Raji (cell line): ENCODE data around the gene CNGB1.

Source experiments
- POLR2A ChIP-seq: IDR thresholded peaks from 2 replicates; pipeline ENCODE4 v1.6.1; 2011; ENCODE audit warnings: low read depth, low read length, control low read depth; ENCODE audit not compliant: insufficient read depth

Gene CNGB1

DNA sequence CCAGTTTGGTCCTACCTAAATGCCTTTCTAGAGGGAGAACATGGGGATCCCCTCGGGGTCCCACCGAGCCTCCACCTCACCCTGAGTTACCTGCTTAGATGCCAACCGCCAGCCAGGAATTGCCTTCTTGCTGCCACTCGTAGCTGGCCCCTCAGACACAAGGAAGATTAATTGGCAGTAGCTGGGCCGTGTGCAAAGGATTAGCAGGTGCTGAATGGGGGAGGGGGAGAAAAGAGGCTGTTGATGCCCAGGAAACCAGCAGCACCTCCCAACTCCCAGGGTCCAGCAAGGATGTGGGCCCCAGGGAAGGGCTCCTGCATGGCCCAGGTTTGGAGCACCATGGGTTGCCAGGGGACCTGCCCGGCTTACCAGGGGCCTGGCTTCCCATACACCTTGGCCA, at the start of gene CNGB1:
CNGB1 (minus strand) TSS at position 159 of the 400 bp plus-strand sequence. CDS start 3,842 bp downstream, outside the sequence.
- TF ChIP-seq POLR2A = no peak

DNA sequence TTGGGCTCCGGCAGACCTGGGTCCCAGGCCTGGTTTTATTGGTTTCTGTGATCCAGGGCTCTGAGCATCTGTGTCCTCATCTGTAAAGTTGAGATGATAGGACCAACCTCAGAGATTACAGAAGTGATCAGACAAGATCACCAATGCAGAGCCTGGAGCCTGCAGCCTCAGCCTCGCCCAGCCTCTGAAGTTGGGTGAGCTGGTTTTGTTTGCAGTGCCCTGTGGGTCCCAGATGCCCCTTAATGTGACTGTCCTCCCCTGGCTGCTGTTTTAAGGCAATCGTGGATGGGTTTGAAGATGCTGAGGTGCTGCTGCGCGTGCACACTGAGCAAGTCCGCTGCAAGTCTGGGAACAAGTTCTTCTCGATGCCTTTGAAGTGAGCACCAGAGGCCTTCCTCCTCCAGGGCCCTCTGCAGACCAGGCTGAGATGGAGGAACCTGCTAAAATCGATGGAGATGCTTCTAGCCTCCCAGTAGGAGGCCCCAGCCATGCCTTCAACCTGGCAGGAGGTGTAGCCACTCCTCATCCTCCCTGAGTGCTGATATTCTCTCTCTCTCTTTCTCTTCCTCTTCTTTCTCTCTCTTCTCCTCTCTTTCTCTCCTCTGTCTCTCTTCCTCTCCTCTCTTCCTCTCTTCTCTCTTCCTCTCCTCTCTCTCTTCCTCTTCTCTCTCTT, 49.1 kb upstream of the CNGB1 start:
- TF ChIP-seq POLR2A = no peak

GRCh38 chr16:58018803-58019202, 47.9 kb upstream of the CNGB1 start:
- no peak for TF ChIP-seq POLR2A

- TF ChIP-seq POLR2A = no peak
Measured at GRCh38 chr16:58016840-58017446, 46.0 kb upstream of the CNGB1 start.

- no peak for TF ChIP-seq POLR2A
Measured at GRCh38 chr16:58013201-58013956, 42.5 kb upstream of the CNGB1 start.

DNA sequence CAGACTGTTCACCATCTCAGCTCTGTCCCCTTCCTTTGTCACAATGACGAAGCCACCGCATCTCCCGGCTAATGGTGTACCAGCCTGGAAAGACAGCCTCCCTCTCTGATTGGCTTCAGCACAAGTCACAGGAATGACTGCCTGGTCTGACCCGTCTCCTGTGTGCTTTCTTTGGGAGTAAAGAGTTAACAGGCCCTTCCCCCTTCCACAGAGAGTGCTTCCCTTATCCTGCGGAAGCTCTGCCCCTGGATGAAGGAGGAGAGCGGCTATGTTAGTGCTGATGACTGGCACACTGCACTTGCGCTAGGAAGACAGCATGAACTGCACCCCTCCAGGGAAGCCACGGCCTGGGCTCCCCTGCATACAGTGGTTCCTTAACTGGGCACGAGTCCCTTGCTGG, 41.6 kb upstream of the CNGB1 start:
- no peak for TF ChIP-seq POLR2A

- no peak for TF ChIP-seq POLR2A
Measured at GRCh38 chr16:58011652-58012051, 40.7 kb upstream of the CNGB1 start.

DNA sequence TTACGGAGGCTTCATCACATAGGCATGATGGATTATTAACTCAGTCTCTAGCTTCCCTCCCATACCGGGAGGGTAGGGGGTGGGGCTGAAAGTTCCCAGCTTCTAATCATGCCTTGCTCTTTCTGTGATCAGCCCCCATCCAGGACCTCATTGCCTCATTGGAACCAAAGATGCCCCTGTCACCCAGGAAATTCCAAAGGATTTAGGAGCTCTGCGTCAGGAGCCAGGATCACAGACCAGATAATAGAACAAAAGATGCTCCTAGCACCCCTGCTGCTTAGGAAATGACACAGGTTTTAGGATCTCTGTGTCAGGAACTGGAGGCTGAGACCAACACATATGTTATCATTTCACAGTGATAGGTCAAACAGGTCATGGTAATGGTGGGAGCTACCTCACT, 40.0 kb upstream of the CNGB1 start:
- TF ChIP-seq POLR2A = no peak

DNA sequence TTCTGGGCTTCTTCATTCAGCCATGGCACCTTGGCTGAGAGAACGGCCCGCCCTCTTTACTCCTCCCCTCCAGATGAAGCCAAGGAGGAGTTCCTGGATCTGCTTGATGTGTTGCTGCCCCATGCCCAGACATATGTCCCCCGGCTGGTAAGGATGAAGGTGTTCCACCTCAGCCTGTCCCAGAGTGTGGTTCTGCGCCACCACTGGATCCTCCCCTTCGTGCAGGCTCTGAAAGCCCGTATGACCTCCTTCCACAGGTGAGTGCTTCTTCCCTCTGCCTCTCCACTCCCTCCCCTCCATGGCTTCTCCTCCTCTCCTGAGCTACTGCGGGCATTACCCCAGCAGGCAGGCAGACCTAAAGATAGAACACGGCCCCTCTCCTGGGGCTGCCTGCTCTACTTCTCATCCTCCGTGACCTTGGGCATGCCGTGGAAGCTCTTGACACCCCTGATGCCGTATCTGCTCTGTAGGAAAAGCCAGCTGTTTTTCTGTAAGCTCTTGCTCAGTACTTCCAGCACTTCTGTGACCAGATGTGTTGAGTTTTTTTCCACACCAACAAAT, 39.0 kb upstream of the CNGB1 start:
- no peak for TF ChIP-seq POLR2A

- TF ChIP-seq POLR2A = no peak
Measured at GRCh38 chr16:58002936-58003335, 32.0 kb upstream of the CNGB1 start.

DNA sequence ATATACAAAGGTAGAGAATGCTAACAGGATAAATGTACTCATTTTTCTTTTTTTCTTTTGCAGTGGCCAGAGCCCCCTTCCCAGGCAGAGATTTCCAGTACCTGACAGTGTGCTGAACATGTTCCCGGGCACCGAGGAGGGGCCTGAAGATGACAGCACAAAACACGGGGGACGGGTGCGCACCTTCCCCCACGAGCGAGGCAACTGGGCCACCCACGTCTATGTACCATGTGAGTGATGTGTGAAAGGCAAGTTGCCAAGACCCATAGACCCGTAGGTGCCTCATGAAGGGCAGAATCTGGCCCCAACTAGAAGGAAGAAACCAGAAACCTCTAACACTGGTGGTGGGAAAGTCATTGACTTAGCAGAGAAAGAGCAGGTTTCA, 31.5 kb upstream of the CNGB1 start:
- TF ChIP-seq POLR2A = no peak

DNA sequence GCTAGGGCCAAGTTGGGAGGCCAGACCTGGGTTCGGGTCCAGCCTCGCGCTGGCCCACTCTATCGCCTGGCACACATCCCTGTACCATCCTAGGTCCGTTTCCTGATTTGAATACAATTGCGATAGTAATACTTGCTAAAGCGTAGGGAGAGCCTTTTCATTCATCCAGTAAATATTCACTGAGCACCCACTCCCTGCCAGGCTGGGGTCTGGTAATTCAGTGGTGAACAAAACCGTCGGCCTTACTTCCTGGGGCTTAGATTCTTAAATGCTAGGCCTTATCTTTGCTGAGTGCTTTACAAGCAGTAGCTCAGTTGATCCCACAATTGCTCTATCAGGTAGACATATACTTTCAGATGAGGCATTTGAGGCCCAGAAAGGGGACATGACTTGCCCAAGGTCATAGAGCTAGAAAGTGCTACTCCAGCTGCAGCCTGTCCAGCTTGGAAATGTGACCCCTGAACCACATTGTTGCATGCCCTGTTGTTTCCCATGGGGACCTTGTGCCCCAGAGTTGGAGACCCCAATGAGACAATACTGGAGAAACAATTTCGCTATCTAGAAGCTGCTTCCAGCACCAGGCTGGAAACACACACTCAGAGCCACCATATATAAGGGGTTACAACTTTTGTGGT, 31.0 kb upstream of the CNGB1 start:
- no peak for TF ChIP-seq POLR2A

GRCh38 chr16:58000706-58001676, 30.1 kb upstream of the CNGB1 start, which contains the start of gene USB1:
Gene USB1 (plus strand): TSS chr16:58001407. CDS start chr16:58001484, 77 bp downstream.
- TF ChIP-seq POLR2A = peak; percentile 90

DNA sequence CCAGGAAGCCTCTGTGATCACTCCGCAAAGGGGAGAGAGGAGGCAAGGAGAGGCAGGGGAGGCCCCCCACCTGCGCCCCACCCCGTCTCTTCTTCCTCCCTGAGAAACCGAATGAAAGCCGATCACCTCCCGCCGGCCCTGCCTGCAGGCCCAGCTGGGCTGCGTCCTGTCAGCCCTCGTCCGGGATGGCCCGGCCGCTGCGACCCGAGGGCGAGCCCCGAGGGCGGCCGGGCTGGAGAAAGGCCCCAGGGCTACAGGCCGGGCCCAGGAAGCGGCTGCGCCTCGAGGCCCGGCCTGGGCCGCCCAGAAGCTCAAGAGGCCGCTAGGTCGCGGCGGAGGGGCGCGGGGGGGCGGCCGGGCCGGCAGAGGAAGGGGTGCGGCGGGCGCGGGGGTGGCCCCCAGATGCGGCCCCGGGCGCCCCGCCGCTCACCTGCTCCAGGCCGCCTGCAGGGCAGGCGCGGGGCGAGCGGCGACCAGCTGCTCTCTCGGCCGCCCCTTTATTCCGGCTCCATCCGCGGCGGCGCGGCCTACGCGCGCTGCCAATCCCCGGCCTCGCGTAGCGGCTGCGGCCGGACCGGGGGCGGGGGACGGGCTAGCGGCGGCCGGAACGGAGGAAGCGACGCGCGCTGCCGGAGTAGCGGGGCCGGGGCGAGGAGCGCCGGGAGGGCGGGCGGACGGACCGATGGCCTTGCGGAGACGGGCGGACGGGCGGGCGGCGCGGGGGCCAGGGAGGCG, 29.2 kb upstream of the CNGB1 start, which contains the start of gene ZNF319:
ZNF319 (minus strand) TSS at position 702 of the 735 bp plus-strand sequence. CDS start 2,407 bp downstream, outside the sequence.
- no peak for TF ChIP-seq POLR2A
